CD4-positive, alpha-beta T cell treated with Interleukin-15 for 4 hours (primary cell): ENCODE results near the gene OR4D11.
"Not testable (repeated sequence)": the region's sequence is repeated elsewhere in the genome, so short reads cannot be mapped to it uniquely, and the experiment has no call there.

ENCODE experiments used
- DNase-seq: peaks from one replicate; pipeline ENCODE4 v3.0.0-alpha.2; 2020; ENCODE audit warnings: low spot score

The OR4D11 gene

DNA sequence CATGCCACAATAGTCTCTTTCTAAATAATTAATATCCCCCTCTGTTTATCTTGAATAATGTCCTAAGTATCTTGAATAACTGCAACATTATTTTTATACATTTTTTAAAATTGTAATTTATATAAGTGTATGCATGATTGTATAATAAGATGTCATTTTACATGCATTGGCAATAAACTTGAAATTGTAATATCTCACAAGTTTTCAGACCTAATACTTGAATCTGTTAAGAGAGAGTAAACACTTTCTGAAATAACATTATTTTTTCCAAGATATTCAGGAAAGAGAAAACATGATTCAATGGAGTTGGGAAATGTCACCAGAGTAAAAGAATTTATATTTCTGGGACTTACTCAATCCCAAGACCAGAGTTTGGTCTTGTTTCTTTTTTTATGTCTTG, at the start of gene OR4D11:
TSS of gene OR4D11 (plus strand) at position 301 of the 400 bp plus-strand sequence. CDS start at position 301, 0 bp downstream.
- DNase-seq = no peak

DNA sequence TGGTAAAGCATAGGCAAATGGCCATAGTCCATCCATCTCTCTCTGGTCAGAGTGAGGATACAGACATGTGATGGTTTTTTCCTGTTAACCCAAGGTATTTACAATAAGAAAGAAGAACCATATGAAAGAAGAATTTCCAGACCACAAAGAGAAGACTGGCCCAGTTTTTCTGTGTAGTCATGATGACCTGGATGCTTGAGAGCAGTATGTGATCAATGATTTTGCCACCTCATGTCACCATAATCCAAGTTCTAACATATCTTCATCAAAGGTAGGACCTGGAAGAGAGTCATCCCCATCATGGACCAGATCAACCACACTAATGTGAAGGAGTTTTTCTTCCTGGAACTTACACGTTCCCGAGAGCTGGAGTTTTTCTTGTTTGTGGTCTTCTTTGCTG, 46.7 kb upstream of the OR4D11 start, which contains the start of gene OR4D6:
TSS of gene OR4D6 (plus strand) at position 301 of the 400 bp plus-strand sequence. CDS start at position 301, 0 bp downstream.
- DNase-seq = no peak

DNA sequence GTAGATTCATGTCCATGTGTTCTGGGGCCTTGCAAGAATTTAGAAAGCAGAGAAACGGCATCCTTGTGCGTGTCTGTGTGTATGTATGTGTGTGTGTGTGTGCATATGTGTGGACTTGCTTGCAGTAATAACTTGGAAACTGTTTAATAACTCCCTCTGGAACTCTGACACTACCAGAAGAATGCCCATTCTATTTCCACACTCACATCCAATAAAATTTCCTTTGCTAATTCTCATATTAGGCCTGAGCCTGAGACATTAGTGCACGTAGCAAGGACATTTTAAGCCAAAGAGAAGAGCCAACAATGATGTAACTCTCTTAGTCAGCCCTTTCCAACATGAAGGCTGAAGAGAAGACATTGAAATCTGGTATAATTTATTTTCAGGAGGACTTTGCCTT, 43.5 kb upstream of the OR4D11 start:
- DNase-seq = no peak

- no peak for DNase-seq
Observed at GRCh38 chr11:59463190-59463641, 40.2 kb upstream of the OR4D11 start.

DNA sequence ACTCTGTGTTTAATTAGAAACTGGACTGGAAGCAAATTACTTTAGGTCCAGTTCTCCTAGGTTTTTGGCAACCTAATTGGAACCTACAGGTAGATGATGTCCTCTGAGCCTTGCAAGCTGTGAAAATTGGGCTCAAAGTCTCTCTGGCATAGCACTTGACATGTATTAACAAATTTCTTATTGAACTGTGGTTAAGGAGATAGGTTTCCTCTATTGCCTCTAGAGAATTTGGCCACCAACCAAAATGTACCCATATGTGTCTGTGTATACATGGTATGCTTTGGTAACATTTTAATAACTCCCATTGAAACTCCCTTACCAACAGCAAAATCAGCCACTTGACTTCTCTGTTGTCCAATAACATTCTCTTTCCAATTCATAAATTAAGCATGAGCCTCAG, 30.4 kb upstream of the OR4D11 start, which contains the start of gene OR4D10:
TSS of gene OR4D10 (plus strand) at position 301 of the 400 bp plus-strand sequence. CDS start 4,115 bp downstream, outside the sequence.
- DNase-seq = no peak

DNA sequence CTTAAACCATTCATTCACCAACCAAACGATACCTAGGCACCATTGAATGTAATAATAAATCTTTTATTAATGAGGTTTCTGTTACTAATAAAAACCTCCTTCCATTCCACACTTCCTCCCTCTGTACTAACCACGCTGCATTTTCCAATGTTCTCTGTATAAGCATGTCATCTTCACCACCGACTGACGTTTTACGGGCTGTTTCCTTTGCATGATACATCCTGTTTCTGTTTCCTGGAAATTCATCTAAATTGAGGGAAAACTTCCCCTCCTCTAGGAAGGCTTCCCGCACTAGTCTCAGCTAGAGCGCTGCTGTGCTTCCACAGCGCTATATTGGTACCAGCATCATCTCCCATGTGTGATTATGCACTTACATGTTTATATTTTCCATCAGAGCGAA, 28.2 kb upstream of the OR4D11 start:
- DNase-seq = no peak

- DNase-seq = no peak
Observed at GRCh38 chr11:59479906-59480305, 23.5 kb upstream of the OR4D11 start.

DNA sequence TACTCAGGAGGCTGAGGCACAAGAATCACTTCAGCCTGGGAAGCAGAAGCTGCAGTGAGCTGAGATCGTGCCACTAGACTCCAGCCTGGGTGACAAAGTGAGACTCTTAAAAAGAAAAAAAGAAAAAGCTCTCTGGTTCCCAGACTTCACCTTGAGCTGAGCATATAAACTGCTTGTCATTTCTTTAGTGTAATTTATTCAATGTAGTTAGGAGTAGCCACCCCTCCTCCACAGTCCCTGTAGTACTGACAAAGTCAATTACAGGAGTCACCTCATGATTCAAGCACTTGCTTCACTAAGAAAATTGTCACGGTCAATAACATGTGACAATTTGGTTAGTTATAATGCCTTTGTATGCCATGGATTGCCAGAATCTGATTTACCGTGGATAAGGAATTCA, 23.0 kb upstream of the OR4D11 start:
- no peak for DNase-seq

GRCh38 chr11:59501931-59502330, 1.4 kb upstream of the OR4D11 start:
- DNase-seq = no peak

DNA sequence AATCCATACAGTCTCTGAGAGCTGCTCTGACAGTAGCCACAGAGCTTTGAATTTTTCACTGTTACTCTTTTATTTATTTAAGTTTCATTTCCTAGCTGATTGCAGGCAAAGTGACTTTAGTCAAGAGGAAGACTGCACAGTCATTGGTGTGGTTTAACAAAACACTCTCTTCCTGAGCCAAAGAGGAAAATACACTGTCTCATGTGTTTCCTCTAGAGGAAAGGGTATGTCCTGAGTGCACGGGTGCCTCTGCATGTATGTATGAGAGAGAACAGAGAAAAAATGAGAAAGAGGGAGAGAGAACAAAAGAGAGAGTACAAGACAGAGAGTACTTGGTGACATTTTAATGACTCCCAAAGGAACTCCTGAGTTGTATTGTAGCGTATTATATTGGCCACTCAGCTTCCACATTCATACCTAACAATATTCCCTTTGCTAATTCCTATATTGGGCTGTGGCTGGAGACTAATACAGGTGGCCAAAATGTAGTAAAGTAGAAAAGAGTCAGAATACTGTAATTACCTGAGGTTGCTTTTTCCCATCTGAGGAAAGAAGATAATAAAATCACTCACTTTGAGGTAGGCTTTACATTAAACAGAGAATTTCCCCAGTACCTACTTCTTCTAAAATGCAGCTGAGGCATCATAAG, 7.7 kb downstream of the OR4D11 start, which contains the start of gene OR4D9:
TSS of gene OR4D9 (plus strand) at position 599 of the 649 bp plus-strand sequence. CDS start 3,374 bp downstream, outside the sequence.
- no peak for DNase-seq

DNA sequence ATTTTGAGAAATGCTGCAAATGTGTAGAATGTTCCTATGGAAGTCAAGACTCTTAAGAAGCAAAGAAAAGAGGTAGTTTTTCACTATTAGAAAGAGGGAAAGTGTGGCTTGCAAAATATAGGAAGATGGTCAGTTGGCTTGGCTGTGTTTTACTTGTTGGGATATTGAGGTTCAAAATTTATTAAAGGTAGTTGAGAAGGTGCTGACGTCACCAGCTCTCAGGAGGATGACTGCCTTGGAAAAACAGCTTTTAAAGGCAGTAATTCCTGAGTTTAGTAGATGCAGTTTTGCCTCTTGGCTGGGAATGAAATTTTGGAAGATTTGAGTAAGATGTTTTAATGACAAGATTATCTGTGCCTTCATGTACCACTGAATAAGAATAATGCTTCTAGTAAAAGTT, 8.3 kb downstream of the OR4D11 start:
- no peak for DNase-seq

GRCh38 chr11:59520139-59520538, 16.8 kb downstream of the OR4D11 start:
- not testable (repeated sequence) for DNase-seq

DNA sequence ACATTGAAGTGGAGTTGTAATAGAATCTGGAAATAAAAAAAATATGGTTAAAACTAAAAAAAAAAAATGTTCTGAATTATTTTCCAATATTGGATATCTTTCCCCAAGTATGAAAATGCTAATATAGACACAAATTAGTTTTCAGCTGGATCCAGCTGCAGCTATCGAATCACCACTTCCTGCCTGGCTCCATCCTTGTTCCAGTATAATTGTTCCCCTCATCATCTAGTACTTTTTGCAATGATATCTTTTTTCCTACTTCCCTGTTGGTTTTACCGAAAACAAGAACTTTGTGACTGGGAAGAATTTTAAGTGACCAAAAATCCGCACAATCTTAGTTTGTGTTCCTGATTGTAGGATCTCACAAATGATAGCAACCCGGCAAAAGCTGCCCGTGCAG, 17.4 kb downstream of the OR4D11 start:
- DNase-seq = no peak

- no peak for DNase-seq
Observed at GRCh38 chr11:59523541-59523940, 20.2 kb downstream of the OR4D11 start.

- no peak for DNase-seq
Observed at GRCh38 chr11:59528711-59529110, 25.3 kb downstream of the OR4D11 start.

GRCh38 chr11:59532620-59533019, 29.2 kb downstream of the OR4D11 start:
- DNase-seq = no peak

DNA sequence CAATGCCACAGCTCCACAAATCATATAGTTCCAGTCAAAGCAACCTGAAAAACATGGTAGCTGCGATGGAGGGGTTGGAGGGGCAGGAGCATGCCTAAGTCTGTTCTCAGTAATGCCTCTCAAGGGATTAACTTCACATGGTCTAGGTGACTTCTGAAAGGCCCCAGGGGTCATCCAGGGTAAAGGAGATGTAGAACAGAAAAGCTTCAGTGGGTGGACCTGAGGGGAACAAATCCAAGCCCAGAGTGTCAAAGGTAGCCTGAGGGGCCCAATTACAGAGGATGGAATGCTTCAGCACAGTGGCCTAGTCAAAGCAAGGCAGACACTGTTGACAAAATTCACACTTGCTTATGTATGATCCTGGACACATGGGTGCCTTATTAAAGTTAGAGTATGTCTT, 31.3 kb downstream of the OR4D11 start:
- no peak for DNase-seq

- DNase-seq = no peak
Observed at GRCh38 chr11:59542142-59542810, 38.9 kb downstream of the OR4D11 start.

GRCh38 chr11:59543713-59544112, 40.3 kb downstream of the OR4D11 start:
- not testable (repeated sequence) for DNase-seq

DNA sequence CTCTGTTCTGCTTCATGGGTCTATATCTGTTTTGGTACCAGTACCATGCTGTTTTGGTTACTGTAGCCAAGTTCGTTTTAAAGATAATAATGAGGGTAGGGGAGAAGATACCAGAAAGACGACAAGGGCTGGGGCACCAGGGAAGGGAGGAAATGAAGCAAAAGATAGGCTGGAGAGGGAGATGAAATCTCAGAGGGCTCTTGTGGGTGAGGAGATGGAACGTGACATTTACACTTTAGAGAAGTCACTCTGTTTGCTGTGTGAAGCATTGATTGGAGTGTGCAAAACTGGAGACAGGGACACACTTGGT, 41.4 kb downstream of the OR4D11 start:
- DNase-seq = no peak

DNA sequence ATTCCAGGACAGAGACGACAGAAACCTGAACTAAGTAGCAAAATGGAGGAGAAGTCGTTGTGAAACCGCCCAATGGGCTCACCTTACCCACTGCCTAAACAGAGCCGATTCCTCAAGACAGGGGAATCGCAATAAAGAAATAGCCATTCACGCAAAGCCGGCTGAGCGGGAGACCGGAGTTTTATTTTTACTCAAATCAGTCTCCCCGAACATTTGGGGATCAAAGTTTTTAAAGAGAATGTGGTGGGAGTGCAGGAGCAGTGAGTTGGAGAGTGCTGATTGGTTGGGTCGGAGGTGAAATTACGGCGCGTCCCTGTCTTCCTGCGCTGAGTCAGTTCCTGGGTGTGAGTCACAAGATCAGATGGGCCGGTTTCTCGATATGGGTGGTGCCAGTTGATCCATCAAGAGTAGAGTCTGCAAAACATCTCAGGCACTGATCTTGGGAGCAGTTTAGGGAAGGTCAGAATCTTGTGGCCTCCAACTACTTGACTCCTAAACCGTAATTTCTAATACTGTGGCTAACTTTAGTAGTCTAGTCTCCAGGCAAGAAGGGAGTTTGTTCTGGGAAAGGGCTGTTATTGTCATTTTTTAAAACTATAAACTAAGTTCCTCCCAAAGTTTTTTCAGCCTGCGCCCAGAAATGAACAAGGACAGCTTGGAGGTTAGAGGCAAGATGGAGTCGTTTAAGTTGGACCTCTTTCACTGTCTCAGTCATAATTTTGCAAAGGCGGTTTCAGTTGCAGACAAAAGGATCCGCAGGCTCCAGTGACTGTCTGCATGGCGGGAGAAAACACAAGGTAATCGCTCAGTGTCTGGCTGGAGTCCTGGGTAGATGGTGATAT, 42.0 kb downstream of the OR4D11 start:
- DNase-seq = no peak

DNA sequence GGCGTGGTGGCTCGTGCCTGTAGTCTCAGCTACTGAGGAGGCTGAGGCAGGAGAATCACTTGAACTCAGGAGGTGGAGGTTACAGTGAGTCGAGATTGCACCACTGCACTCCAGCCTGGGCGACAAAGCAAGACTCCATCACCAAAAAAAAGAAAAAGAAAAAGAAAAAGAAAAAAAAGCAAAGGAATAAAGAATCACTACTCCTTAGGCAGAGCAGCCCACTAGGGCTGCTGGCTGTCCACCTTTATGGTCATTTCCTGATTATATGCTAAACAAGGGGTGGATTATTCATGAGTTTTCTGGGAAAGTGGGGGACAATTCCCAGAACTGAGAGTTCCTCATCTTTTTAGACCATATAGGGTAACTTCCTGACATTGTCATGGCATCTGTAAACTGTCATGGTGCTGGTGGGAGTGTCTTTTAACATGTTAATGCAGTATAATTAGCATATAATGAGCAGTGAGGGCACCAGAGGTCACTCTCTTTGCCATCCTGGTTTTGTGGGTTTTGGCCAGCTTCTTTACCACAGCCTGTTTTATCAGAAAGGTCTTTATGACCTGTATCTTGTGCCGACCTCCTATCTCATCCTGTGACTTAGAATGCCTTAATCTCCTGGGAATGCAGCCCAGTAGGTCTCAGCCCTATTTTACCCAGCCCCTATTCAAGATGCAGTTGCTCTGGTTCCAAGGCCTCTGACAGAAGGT, 44.4 kb downstream of the OR4D11 start:
- not testable (repeated sequence) for DNase-seq
